ENCODE measurements around the gene ADAMTS8.
A peak's percentile ranks its signal among the peaks of the same experiment; 100 is the strongest.

ADAMTS8 gene

GRCh38 chr11:130462101-130462885 is 33.9 kb upstream of the ADAMTS8 start:
- DNase-seq, result no peak

- no peak for DNase-seq
Measured at GRCh38 chr11:130459521-130459920, 31.1 kb upstream of the ADAMTS8 start.

- no peak for DNase-seq
Measured at GRCh38 chr11:130458410-130458729, 30.0 kb upstream of the ADAMTS8 start.

GRCh38 chr11:130457623-130458409 is 29.4 kb upstream of the ADAMTS8 start:
- DNase-seq, result no peak

- DNase-seq, result no peak
Measured at GRCh38 chr11:130456286-130456685, 27.9 kb upstream of the ADAMTS8 start.

- DNase-seq, result no peak
Measured at GRCh38 chr11:130455483-130456127, 27.2 kb upstream of the ADAMTS8 start.

- no peak for DNase-seq
Measured at GRCh38 chr11:130454491-130455252, 26.3 kb upstream of the ADAMTS8 start.

- DNase-seq, result no peak
Measured at GRCh38 chr11:130452940-130453339, 24.5 kb upstream of the ADAMTS8 start.

- no peak for DNase-seq
Measured at GRCh38 chr11:130452176-130452575, 23.8 kb upstream of the ADAMTS8 start.

- no peak for DNase-seq
Measured at GRCh38 chr11:130451231-130452019, 23.0 kb upstream of the ADAMTS8 start.

GRCh38 chr11:130449996-130450769 is 21.8 kb upstream of the ADAMTS8 start:
- DNase-seq, result no peak

GRCh38 chr11:130449310-130449990 is 21.0 kb upstream of the ADAMTS8 start:
- no peak for DNase-seq

- DNase-seq, result peak; percentile 11
Measured at GRCh38 chr11:130448416-130449309, 20.3 kb upstream of the ADAMTS8 start, which contains the start of gene ADAMTS15. Gene ADAMTS15, plus strand, starts transcription at chr11:130448645. Its CDS starts 329 bp downstream, at chr11:130448974.

- no peak for DNase-seq
Measured at GRCh38 chr11:130448039-130448415, 19.6 kb upstream of the ADAMTS8 start.

- no peak for DNase-seq
Measured at GRCh38 chr11:130445788-130446187, 17.4 kb upstream of the ADAMTS8 start.

GRCh38 chr11:130442737-130443136 is 14.3 kb upstream of the ADAMTS8 start:
- no peak for DNase-seq

- DNase-seq, result no peak
Measured at GRCh38 chr11:130441719-130442118, 13.3 kb upstream of the ADAMTS8 start.

GRCh38 chr11:130439876-130440275 is 11.5 kb upstream of the ADAMTS8 start:
- no peak for DNase-seq

- no peak for DNase-seq
Measured at GRCh38 chr11:130439160-130439519, 10.7 kb upstream of the ADAMTS8 start.

Measured in stimulated activated CD4-positive, alpha-beta T cell treated with anti-CD3 and anti-CD28 coated beads, Interleukin-4, amount 100 ng/mL, for 1 hour (primary cell).